Measurements from ENCODE around the gene RALGPS1.

DNA sequence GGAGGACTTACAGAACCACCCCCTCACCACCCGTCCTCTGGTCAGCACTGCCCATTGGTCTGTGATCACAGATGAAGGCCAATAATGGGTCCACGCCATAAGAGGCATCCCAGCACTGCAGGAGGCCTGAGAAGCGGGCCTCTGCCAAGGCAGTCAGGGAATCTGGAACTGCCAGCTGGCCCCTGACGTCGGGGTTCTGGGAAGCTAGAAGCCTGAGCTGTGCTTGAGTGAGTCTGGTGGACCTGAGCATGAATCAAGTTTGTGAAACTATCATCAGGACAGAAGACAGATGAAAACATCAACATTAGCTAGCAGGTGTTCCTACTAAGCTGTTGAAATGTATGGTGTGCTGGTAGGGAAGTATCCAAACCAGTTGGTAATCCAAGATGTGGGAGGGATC, 200.0 kb downstream of the RALGPS1 start:
- TF ChIP-seq, protein P1, sequence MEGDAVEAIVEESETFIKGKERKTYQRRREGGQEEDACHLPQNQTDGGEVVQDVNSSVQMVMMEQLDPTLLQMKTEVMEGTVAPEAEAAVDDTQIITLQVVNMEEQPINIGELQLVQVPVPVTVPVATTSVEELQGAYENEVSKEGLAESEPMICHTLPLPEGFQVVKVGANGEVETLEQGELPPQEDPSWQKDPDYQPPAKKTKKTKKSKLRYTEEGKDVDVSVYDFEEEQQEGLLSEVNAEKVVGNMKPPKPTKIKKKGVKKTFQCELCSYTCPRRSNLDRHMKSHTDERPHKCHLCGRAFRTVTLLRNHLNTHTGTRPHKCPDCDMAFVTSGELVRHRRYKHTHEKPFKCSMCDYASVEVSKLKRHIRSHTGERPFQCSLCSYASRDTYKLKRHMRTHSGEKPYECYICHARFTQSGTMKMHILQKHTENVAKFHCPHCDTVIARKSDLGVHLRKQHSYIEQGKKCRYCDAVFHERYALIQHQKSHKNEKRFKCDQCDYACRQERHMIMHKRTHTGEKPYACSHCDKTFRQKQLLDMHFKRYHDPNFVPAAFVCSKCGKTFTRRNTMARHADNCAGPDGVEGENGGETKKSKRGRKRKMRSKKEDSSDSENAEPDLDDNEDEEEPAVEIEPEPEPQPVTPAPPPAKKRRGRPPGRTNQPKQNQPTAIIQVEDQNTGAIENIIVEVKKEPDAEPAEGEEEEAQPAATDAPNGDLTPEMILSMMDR (IDR thresholded peaks at IDR 0.05): no peak
- TF ChIP-seq POLR2AphosphoS5 (IDR thresholded peaks at IDR 0.05): no peak
- no peak for TF ChIP-seq POLR2A (IDR thresholded peaks at IDR 0.05)
